Measurements from ENCODE around the gene RNF187.

The RNF187 gene

DNA sequence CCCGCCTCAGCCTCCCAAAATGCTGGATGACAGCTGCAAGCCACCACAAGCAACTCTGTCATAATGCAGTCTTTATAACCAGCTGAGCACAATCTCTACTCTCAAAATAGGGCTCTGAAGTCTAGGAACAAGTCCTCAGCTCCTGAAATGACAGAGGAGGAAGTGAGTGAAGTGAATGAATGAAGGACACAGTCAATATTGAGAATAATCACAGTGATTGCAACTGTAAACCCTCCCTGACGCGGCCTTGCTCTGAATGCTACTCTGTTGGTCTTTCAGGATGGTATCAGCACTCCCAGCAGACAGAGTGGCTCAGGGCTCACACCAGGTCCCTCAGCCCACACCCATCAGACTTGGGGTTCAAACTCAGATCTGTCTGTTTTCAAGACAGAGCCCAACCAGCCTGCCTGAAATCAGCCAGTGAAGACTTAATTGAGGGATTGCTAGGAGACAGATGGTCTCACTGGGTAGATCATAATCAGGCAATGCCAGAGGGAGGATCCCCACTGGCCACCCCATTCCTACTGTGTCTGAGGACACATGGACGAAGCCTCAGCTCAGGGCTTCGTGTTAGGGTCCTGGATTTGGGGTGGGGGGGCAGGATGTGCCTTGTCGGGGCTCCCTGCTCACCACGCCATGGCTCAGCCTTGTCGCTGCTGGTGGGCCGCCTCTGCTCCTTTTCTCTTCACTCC lies 20.9 kb downstream of the RNF187 start:
- Mint-ChIP-seq H3K9me3 (no peaks in the 10 kb centered on the region), H3K36me3 (no peaks in the 10 kb centered on the region), H3K4me1 (peaks cover 6% of the 10 kb centered on the region), H3K4me3 (no peak overlapping the region), H3K27ac (no peak overlapping the region)
- no peak for DNase-seq (ENCODE audit: low spot score in 2 of 2)
- ATAC-seq: no peak

DNA sequence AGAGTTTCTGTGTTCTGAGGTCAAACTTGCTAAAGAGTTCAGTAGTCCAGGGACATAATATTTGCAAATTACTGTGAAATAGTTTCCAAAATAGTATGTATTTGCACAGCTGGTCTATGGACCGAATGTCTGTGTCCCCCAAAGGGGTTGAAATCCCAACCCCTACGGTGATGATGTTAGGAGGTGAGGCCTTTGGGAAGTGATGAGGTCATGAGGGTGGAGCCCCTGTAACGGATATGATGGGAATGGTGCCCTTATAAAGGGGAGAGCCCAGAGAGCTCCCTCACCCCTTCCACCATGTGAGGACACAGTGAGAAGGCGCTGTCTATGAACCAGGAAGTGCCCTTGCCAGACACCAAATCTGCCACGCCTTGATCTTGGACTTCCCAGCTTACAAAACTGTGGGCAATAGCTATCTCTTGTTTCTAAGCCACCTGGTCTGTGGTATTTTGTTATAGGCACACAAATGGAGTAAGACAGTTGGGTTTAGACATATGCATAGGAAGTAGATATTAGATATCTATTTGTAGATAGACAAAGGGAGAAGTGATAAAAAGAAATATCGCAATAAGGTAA lies 21.7 kb downstream of the RNF187 start:
- no peak for DNase-seq (ENCODE audit: low spot score in 2 of 2)

DNA sequence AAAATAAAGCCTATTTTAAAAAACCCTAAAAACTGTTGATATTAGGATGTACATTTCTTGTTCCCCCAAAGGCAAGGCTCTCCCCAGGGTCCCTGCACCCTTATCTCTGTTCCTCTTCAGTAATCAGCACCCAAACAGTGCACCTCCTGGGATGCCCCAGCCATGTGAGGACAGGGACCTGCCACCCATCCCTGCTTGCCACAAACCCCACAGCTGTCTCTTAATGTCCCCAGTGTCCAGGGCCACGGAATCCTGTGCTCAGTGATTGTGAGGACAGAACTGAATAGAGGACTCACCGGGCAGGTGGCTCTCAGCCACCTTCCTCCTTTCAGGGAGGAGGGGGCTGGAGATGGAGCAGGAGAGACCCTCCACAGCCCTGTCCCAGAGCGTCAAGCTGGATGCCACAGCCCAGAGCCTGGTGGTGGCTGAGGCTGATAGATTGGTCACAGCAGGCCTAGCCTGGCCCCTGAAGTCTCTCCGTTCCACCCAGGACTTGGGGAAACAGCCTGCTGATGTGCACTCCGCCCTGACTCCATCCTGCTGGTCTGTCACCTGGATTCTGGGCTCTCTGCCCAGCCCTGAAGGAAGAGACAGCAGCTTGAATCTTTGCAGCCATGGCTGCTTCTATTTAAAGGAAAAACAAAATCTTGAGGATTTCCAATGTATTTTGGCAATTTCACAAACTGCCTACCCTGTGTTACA lies 23.1 kb downstream of the RNF187 start:
- H3K4me3 Mint-ChIP-seq: no peak overlapping the region

More for the DNA sequence above, 21.7 kb downstream of the RNF187 start:
- Mint-ChIP-seq H3K9me3 (no peaks in the 10 kb centered on the region), H3K36me3 (no peaks in the 10 kb centered on the region), H3K4me1 (peaks cover 6% of the 10 kb centered on the region), H3K4me3 (no peak overlapping the region), H3K27ac (no peak overlapping the region)
- no peak for ATAC-seq

DNA sequence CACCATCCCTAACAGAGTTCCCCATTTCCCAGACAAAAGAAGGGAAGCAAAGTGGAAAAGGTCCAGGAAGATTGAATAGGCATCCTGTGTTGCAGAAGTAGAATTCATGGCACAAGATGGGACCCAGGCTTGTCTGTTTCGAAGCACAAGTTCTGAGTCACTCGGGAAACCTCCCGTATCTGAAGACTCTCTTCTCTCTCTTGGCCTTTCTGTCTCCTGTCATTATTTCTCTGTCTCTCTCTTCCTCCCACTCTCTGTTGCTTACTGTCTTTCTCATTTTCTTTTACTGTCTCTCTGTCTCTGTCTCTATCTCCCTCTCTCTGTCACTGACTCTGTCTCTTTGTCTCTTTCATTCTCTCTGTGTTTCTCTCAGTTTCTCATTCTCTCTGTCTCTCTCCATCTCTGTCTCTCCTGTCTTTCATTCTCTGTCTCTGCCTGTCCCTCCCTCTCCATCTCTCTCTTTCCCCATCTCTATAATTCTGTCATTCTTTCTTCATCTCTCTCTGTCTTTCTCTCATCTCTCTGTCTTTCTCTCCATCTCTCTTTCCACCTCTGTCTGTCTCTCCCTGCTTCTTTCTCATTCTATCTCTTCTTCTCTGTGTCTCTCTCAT lies 23.7 kb downstream of the RNF187 start:
- Mint-ChIP-seq H3K4me3 (no peak overlapping the region), H3K27ac (peak overlapping the region; percentile 2), H3K4me1 (peaks cover 6% of the 10 kb centered on the region), H3K9me3 (no peaks in the 10 kb centered on the region), H3K36me3 (no peaks in the 10 kb centered on the region)
- ATAC-seq (no peak), DNase-seq (ENCODE audit: low spot score in 2 of 2) (no peak)

More for the DNA sequence above, 23.1 kb downstream of the RNF187 start:
- peaks cover 6% of the 10 kb centered on the region for H3K4me1 Mint-ChIP-seq
- H3K36me3 Mint-ChIP-seq: no peaks in the 10 kb centered on the region
- peak; percentile 24 for ATAC-seq
- H3K9me3 Mint-ChIP-seq: no peaks in the 10 kb centered on the region
- DNase-seq (ENCODE audit: low spot score in 2 of 2): no peak
- peak overlapping the region; percentile 2 for H3K27ac Mint-ChIP-seq

DNA sequence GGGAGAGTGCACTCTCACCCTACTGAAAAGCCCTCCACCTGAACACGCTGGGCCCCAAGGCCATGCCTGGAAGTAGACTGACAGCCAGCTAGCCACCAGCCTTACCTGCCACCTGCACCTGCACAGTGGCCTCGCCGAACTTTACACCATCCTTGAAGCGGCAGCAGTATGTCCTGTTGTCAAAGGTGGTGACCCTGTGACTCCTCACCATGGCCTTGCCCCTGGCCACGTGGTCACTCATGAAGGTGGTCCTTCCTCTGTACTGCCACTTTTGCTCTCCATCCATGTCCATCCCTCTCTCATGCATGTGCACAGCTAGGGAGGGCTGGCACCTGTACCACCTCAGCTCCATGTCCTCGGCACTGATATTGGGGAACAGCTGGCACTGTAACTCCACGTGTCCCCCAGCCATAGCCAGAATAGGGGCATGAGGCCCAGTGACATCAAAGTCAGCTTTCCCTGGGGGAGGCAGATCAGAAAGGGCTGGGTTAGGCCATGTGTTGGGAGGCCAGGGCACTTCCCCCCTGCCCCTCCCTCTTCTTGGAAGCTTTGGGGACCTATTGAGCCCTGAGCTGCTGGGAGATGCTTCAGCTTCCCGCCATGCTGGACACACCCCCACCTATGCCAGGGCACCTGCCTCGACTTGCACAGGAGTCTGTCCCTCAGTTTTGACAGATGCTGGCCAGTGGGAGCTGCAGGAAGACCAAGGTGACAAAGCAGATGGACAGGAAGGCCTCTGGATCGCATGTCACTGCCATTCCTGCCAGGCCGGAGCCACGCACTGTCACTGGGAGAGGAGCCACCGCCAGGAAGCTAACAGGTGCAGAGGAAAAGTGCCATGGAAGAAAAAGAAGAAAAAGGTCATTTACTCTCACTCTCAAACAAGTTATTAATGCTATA lies 24.6 kb downstream of the RNF187 start:
- DNase-seq (ENCODE audit: low spot score in 2 of 2): no peak
- Mint-ChIP-seq H3K4me3 (no peak overlapping the region), H3K36me3 (no peaks in the 10 kb centered on the region), H3K27ac (peak overlapping the region; percentile 2), H3K9me3 (no peaks in the 10 kb centered on the region), H3K4me1 (peaks cover 6% of the 10 kb centered on the region)
- no peak for ATAC-seq

DNA sequence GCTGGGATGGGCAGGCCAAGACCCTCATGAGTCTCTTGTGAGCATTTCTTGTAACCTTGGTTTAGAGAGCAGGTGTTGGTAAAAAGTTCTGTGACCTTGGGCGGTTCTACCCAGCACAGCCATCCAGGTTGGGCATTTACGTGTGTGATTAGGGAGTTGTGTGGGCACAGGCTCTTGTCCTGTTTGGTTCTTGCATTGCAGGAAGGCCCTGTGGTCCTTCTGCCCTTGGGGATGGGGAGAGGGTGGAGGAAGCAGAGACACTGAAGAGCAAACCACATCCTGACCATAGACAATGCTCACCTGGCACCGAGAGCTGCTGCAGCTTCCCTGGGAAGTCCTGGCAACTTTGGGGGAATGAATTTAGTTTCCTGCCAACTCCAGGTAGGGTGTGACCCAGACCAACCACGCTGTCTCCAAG lies 25.6 kb downstream of the RNF187 start:
- no peak overlapping the region for H3K4me3 Mint-ChIP-seq
- H3K27ac Mint-ChIP-seq: no peak overlapping the region
- H3K36me3 Mint-ChIP-seq: no peaks in the 10 kb centered on the region
- ATAC-seq (no peak), DNase-seq (ENCODE audit: low spot score in 2 of 2) (no peak)
- H3K4me1 Mint-ChIP-seq: peaks cover 6% of the 10 kb centered on the region
- H3K9me3 Mint-ChIP-seq: no peaks in the 10 kb centered on the region

DNA sequence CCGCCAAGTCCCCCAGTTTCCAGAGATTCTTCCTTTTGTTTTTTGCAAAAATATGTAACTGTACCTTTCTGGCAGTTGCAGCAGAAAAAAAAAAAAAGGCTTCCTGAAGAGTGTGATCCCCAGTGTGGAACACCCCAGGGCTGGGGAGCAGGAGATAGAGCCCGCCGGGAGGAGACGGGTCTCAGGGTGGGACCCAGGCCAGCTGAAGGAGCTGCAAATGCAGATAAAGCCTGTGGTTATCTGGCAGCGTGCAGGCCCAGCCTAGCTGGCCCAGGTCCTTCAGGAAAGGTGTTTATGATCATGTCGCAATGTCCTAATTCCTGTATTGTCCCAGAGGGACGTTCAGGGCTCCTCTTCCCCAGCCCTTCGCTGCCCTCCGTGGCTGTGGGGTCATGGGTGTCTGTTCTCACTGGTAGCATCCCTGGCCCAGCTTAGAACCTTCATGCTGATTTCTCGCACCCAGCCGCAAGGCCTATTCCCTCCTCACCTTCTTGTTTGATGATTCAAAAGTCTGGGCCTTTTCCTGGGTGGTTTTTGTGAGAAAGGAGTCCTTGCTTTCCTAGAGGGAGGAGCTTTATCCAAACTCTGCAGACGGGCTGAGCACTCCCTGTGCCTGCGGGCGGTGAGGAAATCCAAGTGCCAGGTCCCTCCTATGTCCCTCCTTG lies 26.2 kb downstream of the RNF187 start:
- H3K36me3 Mint-ChIP-seq: no peaks in the 10 kb centered on the region
- no peak overlapping the region for H3K4me3 Mint-ChIP-seq
- H3K9me3 Mint-ChIP-seq: no peaks in the 10 kb centered on the region
- H3K4me1 Mint-ChIP-seq: peaks cover 6% of the 10 kb centered on the region
- no peak overlapping the region for H3K27ac Mint-ChIP-seq
- ATAC-seq: no peak
- no peak for DNase-seq (ENCODE audit: low spot score in 2 of 2)

DNA sequence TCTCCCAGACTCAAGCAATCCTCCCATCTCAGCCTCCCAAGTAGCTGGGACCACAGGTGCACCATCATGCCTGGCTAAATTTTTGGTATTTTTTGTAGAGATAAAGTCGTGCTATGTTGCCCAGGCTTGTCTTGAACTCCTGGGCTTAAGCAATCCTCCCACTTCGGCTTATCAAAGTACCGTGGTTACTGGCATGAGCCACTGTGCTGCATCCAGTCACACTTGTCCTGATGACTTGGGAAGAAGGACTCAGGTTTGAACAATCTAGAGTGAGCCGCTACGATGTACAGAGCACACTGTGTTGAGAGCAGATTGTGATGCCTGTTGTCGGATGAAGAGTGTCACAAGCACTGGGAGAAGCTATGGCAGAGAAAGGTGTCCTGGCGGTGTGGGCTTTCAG lies 27.2 kb downstream of the RNF187 start:
- no peak overlapping the region for H3K27ac Mint-ChIP-seq

DNA sequence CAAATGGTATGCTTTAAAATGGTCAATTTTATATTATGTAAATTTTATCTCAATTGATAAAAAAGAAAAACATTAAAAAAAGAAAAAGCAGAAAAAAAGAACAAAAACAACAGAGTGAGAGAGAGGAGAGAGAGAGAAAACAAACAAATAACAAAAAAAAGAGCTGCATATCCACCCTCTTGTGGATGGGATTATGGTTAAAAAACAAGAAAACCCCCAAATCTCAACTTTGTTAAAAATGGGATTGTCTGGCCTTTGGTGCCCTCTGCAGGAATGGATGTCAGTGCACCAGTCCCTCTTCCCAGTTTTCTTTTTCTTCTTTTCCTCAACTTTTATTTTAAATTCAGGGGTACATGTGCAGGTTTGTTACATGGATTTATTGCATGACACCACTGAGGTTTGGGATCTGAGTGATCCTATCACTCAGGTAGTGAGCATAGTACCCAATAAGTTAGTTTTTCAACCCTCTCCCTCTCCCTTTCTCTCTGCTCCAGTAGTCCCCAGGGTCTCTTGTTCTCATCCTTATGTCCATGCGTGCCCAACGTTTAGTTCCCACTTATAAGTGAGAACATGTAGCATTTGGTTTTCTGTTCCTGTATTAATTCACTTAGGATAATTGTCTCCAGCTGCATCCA lies 28.1 kb downstream of the RNF187 start:
- no peak for DNase-seq (ENCODE audit: low spot score in 2 of 2)
- ATAC-seq: peak; percentile 51
- Mint-ChIP-seq H3K4me3 (no peak overlapping the region), H3K27ac (no peak overlapping the region), H3K36me3 (no peaks in the 10 kb centered on the region), H3K9me3 (no peaks in the 10 kb centered on the region), H3K4me1 (peaks cover 6% of the 10 kb centered on the region)

More for the DNA sequence above, 27.2 kb downstream of the RNF187 start:
- Mint-ChIP-seq H3K36me3 (no peaks in the 10 kb centered on the region), H3K4me1 (peaks cover 6% of the 10 kb centered on the region), H3K4me3 (no peak overlapping the region), H3K9me3 (no peaks in the 10 kb centered on the region)
- no peak for DNase-seq (ENCODE audit: low spot score in 2 of 2)
- no peak for ATAC-seq

DNA sequence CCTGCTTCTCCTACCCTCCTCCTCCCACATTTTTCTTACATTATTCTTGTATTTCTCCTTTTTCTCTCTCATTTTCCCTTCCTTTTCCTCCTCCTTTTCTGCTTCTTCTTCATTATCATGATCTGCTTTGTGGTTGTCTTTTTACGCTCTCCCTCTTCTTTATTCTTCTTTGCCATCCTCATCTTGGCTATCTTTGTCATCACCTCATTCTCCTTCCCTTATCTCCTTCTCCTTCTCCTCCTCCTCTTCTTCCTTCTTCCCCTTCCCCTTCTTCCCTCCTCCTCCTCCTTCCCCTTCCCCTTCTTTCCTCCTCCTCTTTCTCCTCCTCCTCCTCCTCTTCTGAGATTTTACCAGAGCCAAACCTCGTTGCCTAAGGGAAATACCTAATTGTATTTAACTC lies 30.5 kb downstream of the RNF187 start:
- Mint-ChIP-seq H3K36me3 (no peaks in the 10 kb centered on the region), H3K27ac (no peak overlapping the region), H3K9me3 (no peaks in the 10 kb centered on the region), H3K4me3 (no peak overlapping the region), H3K4me1 (peaks cover 4% of the 10 kb centered on the region)
- DNase-seq (ENCODE audit: low spot score in 2 of 2) (no peak), ATAC-seq (no peak)

DNA sequence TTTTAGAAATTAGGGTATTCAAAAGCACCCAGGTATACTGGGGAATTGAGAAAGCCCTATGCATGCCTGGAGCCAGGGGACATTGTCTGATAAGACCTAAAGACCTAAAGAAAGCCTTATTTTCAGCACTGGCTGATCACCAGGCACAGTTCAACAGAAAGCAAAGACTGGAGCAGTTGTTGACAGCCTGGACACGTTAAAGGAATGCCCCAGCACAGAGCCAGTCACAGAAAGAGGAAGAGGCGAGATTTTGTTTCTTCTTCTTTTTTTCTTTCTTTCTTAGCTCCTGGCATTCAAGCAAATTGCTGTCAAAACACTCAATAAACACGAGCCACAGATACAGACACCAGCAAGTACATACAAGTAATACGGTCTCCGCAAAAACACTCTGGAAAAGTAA lies 40.4 kb downstream of the RNF187 start:
- no peaks in the 10 kb centered on the region for H3K4me1 Mint-ChIP-seq
- H3K27ac Mint-ChIP-seq: no peak overlapping the region
- ATAC-seq: no peak
- DNase-seq (ENCODE audit: low spot score in 2 of 2): no peak
- H3K9me3 Mint-ChIP-seq: no peaks in the 10 kb centered on the region
- no peaks in the 10 kb centered on the region for H3K36me3 Mint-ChIP-seq
- no peak overlapping the region for H3K4me3 Mint-ChIP-seq

DNA sequence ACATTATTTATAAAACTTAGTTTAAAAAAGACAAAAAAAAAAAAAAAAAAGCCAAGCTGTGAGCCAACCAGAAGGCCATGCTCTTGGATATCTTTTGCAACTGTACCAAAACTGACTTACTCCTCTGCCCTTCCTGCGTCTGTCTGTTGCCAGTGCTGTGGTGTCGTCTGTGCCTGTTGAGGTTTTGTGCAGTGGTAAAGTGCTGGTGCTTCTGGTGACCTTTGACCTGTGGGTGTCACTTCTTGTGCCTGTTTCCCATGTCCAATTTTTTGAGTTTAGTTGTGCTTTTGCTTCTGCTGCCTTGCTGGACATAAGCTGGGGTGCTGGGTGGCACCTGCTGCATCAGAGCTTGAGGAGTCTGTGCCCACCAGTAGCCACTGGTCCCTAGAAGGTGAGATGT lies 41.4 kb downstream of the RNF187 start:
- Mint-ChIP-seq H3K27ac (no peak overlapping the region), H3K36me3 (no peaks in the 10 kb centered on the region), H3K4me3 (no peak overlapping the region), H3K9me3 (no peaks in the 10 kb centered on the region), H3K4me1 (no peaks in the 10 kb centered on the region)
- no peak for DNase-seq (ENCODE audit: low spot score in 2 of 2)
- ATAC-seq: no peak

DNA sequence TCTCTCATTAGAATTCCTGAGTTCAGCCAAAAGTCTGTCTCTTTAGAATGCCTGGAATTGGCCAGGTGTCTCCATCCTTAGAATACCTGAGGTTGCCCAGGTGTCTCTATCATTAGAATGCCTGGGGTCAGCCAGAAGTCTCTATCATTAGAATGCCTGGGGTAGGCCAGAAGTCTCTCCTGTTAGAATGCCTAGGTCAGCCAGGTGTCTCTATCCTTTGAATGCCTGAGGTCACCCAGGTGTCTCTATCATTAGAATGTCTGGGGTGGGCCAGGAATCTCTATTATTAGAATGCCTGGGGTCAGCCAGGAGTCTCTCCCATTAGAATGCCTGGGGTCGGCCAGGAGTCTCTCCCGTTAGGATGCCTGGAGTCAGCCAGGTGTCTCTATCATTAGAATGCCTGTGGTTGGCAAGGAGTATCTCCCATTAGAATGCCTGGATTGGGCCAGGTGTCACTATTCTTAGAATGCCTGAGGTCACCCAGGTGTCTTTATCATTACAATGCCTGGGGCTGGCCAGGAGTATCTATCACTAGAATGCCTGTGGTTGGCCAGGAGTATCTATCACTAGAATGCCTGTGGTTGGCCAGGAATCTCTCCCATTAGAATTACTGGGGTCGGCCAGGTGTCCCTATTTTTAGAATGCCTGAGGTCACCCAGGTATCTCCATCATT lies 43.0 kb downstream of the RNF187 start:
- no peaks in the 10 kb centered on the region for H3K4me1 Mint-ChIP-seq
- no peaks in the 10 kb centered on the region for H3K9me3 Mint-ChIP-seq
- no peak overlapping the region for H3K4me3 Mint-ChIP-seq
- no peak for ATAC-seq
- H3K36me3 Mint-ChIP-seq: no peaks in the 10 kb centered on the region
- no peak overlapping the region for H3K27ac Mint-ChIP-seq
- no peak for DNase-seq (ENCODE audit: low spot score in 2 of 2)

All from stimulated activated effector memory CD8-positive, alpha-beta T cell treated with anti-CD3 and anti-CD28 coated beads, Interleukin-12 subunit alpha, Interleukin-12 subunit beta, amount 100 ng/mL, for 72 hours (primary cell).